ENCODE results near the gene ZC3H12C.

ZC3H12C gene

DNA sequence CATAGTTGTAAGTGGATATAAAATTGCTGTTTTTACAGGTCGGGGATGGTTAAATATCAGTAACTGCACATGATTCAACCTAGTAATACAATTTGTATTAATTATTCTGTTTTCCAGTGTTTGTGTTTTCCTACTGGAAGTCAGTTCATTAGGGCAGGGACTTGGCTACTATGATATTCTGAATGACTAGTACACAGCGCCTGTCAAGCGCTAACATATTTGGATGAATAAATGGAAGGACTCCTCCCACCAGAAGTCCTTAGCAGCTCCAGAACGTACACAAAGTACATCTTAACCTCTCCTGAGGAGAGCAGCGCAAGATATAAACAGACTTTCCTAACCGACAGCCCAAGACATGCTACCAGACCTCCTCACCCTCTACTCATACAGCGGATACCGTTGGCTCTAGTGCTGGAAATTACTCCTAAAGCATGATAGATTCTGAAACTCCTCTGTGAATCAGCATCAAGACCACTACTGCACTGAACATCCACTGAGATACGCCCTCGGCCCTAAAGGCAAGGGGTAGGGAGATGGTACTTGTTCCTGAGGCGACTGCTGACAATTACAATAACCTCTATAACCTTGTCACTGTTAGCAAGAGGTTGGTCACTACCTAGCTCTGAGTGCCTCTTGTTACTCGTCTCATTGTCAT, 124.2 kb downstream of the ZC3H12C start:
- no peak for DNase-seq (ENCODE audit: low read depth)
- TF ChIP-seq, protein P1, sequence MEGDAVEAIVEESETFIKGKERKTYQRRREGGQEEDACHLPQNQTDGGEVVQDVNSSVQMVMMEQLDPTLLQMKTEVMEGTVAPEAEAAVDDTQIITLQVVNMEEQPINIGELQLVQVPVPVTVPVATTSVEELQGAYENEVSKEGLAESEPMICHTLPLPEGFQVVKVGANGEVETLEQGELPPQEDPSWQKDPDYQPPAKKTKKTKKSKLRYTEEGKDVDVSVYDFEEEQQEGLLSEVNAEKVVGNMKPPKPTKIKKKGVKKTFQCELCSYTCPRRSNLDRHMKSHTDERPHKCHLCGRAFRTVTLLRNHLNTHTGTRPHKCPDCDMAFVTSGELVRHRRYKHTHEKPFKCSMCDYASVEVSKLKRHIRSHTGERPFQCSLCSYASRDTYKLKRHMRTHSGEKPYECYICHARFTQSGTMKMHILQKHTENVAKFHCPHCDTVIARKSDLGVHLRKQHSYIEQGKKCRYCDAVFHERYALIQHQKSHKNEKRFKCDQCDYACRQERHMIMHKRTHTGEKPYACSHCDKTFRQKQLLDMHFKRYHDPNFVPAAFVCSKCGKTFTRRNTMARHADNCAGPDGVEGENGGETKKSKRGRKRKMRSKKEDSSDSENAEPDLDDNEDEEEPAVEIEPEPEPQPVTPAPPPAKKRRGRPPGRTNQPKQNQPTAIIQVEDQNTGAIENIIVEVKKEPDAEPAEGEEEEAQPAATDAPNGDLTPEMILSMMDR (IDR thresholded peaks at IDR 0.05; ENCODE audit: control insufficient read depth, extremely low read depth, insufficient read depth), result no peak
- H3K4me3 ChIP-seq (ENCODE audit: low read depth, low read length), result no peak overlapping the region

DNA sequence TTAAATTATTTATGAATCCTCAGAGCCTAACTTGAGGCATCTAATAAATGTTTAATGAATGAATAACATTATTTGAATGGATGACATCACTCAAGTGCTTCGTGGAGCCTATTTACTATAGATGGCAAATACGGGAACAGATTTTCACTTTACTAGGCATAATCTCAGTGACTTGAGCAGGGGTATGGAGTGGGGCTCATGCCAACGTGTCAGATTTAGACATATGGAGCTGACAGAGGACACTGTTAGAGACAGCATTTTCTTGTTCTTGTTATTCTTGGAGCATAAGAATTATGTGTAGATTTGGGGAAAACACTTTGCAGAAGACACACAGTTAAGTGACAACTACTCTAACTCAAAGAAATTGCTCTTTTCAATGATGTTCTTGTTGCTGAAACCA, 124.7 kb downstream of the ZC3H12C start:
- no peak overlapping the region for H3K4me3 ChIP-seq (ENCODE audit: low read depth, low read length)
- TF ChIP-seq, protein P1 (IDR thresholded peaks at IDR 0.05; ENCODE audit: control insufficient read depth, extremely low read depth, insufficient read depth), result no peak
- DNase-seq (ENCODE audit: low read depth), result no peak

DNA sequence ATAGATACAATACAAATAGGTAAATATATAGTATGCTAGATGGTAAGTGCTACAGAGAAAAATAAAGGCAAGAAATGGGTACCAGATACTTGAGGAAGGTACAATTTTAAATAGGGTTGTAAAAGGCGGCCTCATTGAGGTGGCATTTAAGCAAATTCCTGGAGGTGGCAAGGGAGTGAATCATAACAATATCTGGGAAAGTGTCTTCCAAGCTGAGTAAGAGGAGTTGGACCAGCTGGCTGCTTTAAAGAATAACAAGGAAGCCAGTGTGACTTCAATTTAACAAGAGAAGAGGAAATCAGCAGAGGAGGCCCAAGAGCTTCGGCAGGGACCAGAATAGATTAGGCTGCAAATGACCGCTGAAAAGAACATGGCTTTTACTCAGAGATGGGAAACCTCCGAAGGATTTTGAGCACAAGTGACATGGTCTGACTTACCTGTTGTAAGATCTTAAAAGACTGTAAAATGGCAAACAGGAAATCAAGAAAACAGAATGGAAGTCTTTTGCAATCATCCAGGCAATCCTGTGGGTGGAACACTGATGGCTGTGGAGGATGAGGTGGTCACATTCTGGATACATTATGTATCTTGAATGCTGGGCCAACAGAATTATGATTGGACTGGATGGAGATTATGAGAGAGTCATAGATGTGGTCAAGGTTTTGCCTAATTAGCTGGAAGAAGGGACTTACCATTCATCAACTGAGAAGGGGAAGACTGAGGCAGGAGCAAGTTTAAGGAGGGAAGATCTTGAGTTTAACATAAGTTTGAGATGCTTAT, 126.0 kb downstream of the ZC3H12C start:
- TF ChIP-seq, protein P1 (IDR thresholded peaks at IDR 0.05; ENCODE audit: control insufficient read depth, extremely low read depth, insufficient read depth), result no peak
- no peak for DNase-seq (ENCODE audit: low read depth)
- no peak overlapping the region for H3K4me3 ChIP-seq (ENCODE audit: low read depth, low read length)
